ENCODE data around the gene ZFAND4. TPM values are rescaled to one million over a fixed set of nuclear protein-coding genes. Genes with fewer than 3 reads are reported as not detected.
"Not testable (repeated sequence)": the region's sequence is repeated elsewhere in the genome, so short reads cannot be mapped to it uniquely, and the experiment has no call there.

Gene ZFAND4
- polyA plus RNA-seq, 1 experiment: 4.1 TPM

- no peak for DNase-seq (ENCODE audit: low read depth, low spot score)
- ChIA-PET POLR2A (no interaction called here), CTCF (no interaction called here)
- Histone ChIP-seq H3K9me3 (ENCODE audit: control insufficient read depth, insufficient read depth, low read length) (no peaks in the 10 kb centered on the region), H3K27ac (ENCODE audit: low read depth, low read length) (no peak overlapping the region), H3K27me3 (ENCODE audit: control insufficient read depth, insufficient read depth, low read length) (no peaks in the 10 kb centered on the region), H3K4me3 (ENCODE audit: low read depth, low read length) (no peak overlapping the region)
- no peak for TF ChIP-seq CTCF (IDR thresholded peaks at IDR 0.05; ENCODE audit: low read depth, low read length)
These were observed 92.0 kb downstream of the ZFAND4 start for GRCh38 chr10:45580371-45581215.

- Histone ChIP-seq H3K4me3 (ENCODE audit: low read depth, low read length) (no peak overlapping the region), H3K9me3 (ENCODE audit: control insufficient read depth, insufficient read depth, low read length) (no peaks in the 10 kb centered on the region), H3K27me3 (ENCODE audit: control insufficient read depth, insufficient read depth, low read length) (no peaks in the 10 kb centered on the region), H3K27ac (ENCODE audit: low read depth, low read length) (no peak overlapping the region)
- TF ChIP-seq CTCF (IDR thresholded peaks at IDR 0.05; ENCODE audit: low read depth, low read length): no peak
- ChIA-PET POLR2A (interaction anchor here (0.6 kb wide), 1 partner anchor 23 kb away, joined by 5 read pairs; no protein-coding TSS in a partner anchor), CTCF (interaction anchor here (0.6 kb wide), 1 partner anchor 63 kb away, joined by 3 read pairs; no protein-coding TSS in a partner anchor)
- DNase-seq (ENCODE audit: low read depth, low spot score): no peak
These were observed 94.1 kb downstream of the ZFAND4 start for GRCh38 chr10:45578384-45578971.

GRCh38 chr10:45575966-45576597 is 96.5 kb downstream of the ZFAND4 start:
- Histone ChIP-seq H3K9me3 (ENCODE audit: control insufficient read depth, insufficient read depth, low read length) (no peaks in the 10 kb centered on the region), H3K27me3 (ENCODE audit: control insufficient read depth, insufficient read depth, low read length) (no peaks in the 10 kb centered on the region), H3K4me3 (ENCODE audit: low read depth, low read length) (no peak overlapping the region), H3K27ac (ENCODE audit: low read depth, low read length) (no peak overlapping the region)
- ChIA-PET CTCF (interaction anchor here (0.6 kb wide), 1 partner anchor 932 kb away, joined by 7 read pairs; no protein-coding TSS in a partner anchor), POLR2A (no interaction called here)
- TF ChIP-seq CTCF (IDR thresholded peaks at IDR 0.05; ENCODE audit: low read depth, low read length): no peak
- DNase-seq (ENCODE audit: low read depth, low spot score): no peak

- CTCF ChIA-PET; POLR2A ChIA-PET; H3K27ac ChIP-seq (ENCODE audit: low read depth, low read length); H3K4me3 ChIP-seq (ENCODE audit: low read depth, low read length); DNase-seq (ENCODE audit: low read depth, low spot score); H3K9me3 ChIP-seq (ENCODE audit: control insufficient read depth, insufficient read depth, low read length); H3K27me3 ChIP-seq (ENCODE audit: control insufficient read depth, insufficient read depth, low read length): not testable (repeated sequence)
These were observed 97.4 kb downstream of the ZFAND4 start for GRCh38 chr10:45575032-45575761.

- ChIA-PET CTCF (no interaction called here), POLR2A (no interaction called here)
- no peak for DNase-seq (ENCODE audit: low read depth, low spot score)
- TF ChIP-seq CTCF (IDR thresholded peaks at IDR 0.05; ENCODE audit: low read depth, low read length): no peak
- H3K9me3 ChIP-seq (ENCODE audit: control insufficient read depth, insufficient read depth, low read length): no peaks in the 10 kb centered on the region
- no peak overlapping the region for H3K4me3 ChIP-seq (ENCODE audit: low read depth, low read length)
- H3K27me3 ChIP-seq (ENCODE audit: control insufficient read depth, insufficient read depth, low read length): no peaks in the 10 kb centered on the region
- no peak overlapping the region for H3K27ac ChIP-seq (ENCODE audit: low read depth, low read length)
These were observed 103.1 kb downstream of the ZFAND4 start for GRCh38 chr10:45569471-45569870.

All from AG04450 (cell line).